Left kidney (tissue), 2 donors: Measurements from ENCODE around the gene SUDS3. TPM values are rescaled to one million over a fixed set of nuclear protein-coding genes. Genes with fewer than 3 reads are reported as not detected.

Experiments
- DNase-seq: peaks from one replicate; pipeline ENCODE4 v3.0.0-alpha.2; 2013
- polyA plus RNA-seq: library from polyadenylated mRNA; unstranded; fragments of 120-200 nt; gene quantifications from one replicate; pipeline ENCODE4 v1.2.1, GENCODE V29; 2013; ENCODE audit not compliant: insufficient read length

SUDS3 gene
- polyA plus RNA-seq, 1 donor, result 60.3 TPM

DNA sequence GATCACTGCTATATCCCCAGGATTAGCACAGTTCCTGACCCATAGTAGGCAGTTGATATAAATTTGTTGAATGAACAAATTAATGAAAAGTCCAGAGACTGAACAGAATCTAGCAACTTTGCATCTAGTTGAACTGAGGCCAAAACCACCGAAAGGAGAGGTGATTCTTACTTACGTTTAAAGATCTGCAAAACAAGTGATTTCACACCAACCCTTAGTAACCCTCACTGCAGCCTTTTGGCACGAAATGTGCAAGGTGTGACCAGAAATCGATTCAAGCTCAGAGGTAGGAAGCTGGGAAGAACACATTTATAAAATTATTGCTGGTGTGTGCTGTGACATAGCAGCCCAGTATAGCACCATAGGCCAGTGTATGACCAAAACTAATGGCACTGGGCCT, 70.8 kb downstream of the SUDS3 start:
- DNase-seq, result no peak

DNA sequence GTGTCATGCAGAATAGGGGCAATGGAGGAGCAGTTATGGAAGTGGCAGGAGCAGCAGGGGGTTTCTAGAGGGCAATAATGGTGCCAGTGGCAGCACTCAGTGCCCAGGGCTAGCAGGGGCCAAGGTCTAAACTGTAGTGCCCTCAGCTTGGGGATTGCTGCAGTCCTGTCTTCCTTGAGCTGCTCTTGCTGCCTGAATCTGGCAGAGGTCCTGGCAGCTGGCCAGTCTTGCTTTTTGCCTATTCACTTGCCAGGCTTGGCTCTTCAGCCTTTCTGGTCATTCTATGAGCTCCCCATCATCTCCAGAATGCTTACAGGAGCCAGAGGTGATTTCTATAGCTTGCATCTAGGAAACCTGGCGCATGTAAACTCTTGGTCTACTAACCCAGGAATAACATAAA, 72.0 kb downstream of the SUDS3 start:
- no peak for DNase-seq

DNA sequence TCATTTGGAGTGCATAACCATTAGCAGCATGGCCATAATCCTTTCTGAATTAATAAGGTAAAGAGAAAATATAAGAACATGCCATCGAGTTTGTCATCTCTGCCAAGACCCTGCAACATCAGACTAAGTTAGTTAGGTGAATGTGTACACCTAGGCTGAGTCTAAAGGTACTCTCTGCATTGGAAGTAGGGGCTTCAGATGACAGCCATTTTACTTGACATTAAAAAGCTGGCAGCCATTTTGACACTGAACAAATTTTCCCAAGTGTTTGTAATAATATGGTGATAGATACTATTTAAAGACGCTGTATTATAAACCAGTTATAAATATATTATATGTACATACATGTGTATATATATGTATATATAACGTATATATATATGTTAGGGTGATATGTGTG, 79.0 kb downstream of the SUDS3 start:
- no peak for DNase-seq

DNA sequence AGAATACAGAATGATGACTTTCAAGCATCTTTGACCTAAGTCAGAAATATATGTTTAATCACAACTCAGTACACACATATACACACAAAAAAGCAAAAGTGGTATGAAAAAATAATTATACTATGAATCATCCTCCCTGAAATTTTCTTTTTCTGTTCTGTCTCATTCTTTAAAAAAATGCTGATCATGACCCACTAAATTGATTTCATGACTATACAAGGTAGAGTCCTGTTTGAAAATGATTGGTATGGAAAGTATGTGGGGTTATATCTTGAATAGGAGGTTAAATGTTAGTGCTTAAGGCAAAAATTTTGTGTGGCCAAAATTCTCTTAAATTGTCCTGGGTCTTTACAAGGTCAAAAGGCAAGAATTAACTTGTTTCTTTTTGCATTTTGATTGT, 80.4 kb downstream of the SUDS3 start:
- no peak for DNase-seq

DNA sequence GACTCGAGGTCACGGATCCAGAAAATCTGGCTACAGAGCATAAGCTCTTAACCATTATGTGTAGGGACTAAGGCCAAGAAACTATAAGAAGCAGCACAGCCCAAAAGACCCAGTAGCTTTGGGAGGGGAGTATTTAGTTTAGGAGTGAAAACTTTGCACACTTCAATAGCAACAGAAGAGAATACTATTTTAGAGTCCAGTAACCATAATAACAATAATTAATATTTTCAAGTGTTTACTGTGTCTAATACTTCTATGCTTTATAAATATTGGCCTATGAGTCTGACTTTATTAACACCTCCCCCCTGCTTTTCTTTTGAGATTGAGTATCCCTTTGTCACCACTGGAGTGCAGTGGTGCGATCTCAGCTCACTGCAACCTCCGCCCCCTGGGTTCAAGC, 82.8 kb downstream of the SUDS3 start:
- no peak for DNase-seq

DNA sequence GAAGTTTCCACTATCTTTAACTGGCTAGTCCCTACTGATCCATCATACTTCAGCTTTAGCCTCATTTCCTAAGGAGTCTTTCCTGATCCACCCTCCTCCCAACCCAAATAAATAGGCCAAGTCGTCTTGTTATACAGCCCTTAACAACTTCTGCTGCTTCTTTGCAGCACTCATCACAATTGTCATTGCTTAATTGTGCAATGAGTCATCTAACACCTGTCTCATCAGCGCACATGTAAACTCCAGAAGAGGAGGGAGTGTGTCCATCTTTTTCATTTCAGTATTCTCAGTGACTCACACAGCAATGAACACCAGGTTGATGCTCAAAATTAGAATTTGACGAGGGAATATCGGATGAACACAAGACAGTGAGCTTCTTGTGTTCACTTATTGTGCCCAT, 87.3 kb downstream of the SUDS3 start:
- no peak for DNase-seq

DNA sequence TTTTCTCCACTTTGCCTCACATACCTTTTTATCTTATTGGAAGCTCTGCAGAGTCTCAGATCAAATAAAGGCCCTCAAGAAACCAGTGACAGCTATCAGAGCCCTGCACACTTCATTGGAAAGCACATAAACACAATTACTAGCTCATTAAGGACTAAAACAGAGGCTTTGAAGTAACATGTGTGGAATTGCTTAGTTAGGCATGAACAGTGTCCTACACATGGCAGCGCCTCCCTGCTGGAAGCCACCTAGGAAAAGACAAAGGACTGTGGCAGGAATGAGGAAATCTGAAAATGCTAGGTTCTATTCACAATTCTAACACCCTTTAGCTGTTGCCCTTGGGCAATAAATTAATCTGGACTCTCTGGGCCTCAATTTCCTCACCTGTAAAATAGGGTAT, 89.4 kb downstream of the SUDS3 start:
- no peak for DNase-seq

Other genes with a start within 250 kb of the SUDS3 start
- gene PEBP1, start 240.4 kb upstream of the SUDS3 start, polyA plus RNA-seq, result 263 TPM
- gene TAOK3, start 3.6 kb upstream of the SUDS3 start, polyA plus RNA-seq, result 33.6 TPM